GM08714 (cell line): ENCODE results near the gene RFXAP.
A peak's percentile ranks its signal among the peaks of the same experiment; 100 is the strongest.
"Not testable (repeated sequence)": the region's sequence is repeated elsewhere in the genome, so short reads cannot be mapped to it uniquely, and the experiment has no call there.

ENCODE experiments used
- H3K4me3 ChIP-seq: fragments of 200-500 bp; sonication (Bioruptor generic); 2 replicates; pipeline ENCODE4 v1.5.1; 2014; ENCODE audit warnings: mild to moderate bottlenecking, low read length, inconsistent platforms
- ZNF274 ChIP-seq: IDR thresholded peaks from 2 replicates; pipeline ENCODE4 v1.6.1; 2012; ENCODE audit warnings: mild to moderate bottlenecking, low read depth, low read length

The RFXAP gene

GRCh38 chr13:36818804-36819738 is at the start of gene RFXAP:
Gene RFXAP (plus strand): TSS chr13:36819222. CDS start chr13:36819358, 136 bp downstream.
- no peak for TF ChIP-seq ZNF274
- peak within 1 kb of the TSS; percentile 87 for H3K4me3 ChIP-seq

- no peak for TF ChIP-seq ZNF274
These were observed 49.5 kb upstream of the RFXAP start for GRCh38 chr13:36769545-36769944.

GRCh38 chr13:36770741-36771140 is 48.3 kb upstream of the RFXAP start:
- TF ChIP-seq ZNF274: no peak
- H3K4me3 ChIP-seq: no peak overlapping the region

More at GRCh38 chr13:36769545-36769944, 49.5 kb upstream of the RFXAP start:
- H3K4me3 ChIP-seq: no peak overlapping the region

- H3K4me3 ChIP-seq: no peak overlapping the region
- no peak for TF ChIP-seq ZNF274
These were observed 46.2 kb upstream of the RFXAP start for GRCh38 chr13:36772853-36773252.

DNA sequence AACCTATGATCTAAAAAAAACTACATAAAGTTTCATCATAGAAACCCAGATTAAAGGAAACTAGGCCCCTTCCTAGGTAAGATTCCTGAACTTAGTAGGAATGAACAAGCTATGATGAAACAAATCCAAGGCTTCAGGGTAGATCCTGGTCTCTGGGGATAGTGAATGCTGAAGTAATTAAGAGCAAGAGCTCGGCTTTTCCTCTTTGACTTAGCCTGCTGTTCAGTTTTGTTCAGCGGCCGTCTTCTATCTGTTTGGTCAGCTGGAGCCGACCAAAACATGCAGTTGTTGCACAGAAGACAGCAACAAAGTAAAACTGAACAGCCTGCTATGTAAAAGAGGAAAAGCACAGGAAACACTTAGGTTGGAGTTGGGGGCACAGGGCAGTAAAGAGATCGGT is 44.1 kb upstream of the RFXAP start:
- TF ChIP-seq ZNF274: no peak
- H3K4me3 ChIP-seq: no peak overlapping the region

DNA sequence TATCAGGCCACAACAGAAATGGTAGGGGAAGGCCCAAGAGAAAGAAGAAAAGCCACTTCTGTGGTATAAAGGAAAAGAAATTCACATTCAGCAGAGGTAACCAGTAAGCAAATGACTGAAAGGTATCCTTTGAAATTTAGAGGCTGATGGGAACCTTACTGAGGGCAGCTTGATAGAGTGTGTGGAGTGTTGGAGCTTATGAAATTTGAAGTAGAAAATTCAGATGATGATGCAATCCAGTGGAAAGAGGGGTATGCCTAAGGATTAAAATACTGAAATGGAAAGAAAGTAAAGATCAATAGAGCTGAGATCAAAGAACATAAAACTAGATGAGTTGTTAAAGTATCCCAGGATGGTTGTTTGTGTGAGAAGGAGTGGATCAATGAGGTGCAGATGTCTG is 42.8 kb upstream of the RFXAP start:
- no peak for TF ChIP-seq ZNF274
- no peak overlapping the region for H3K4me3 ChIP-seq

- no peak overlapping the region for H3K4me3 ChIP-seq
- TF ChIP-seq ZNF274: no peak
These were observed 40.8 kb upstream of the RFXAP start for GRCh38 chr13:36778083-36778671.

GRCh38 chr13:36783890-36784289 is 35.1 kb upstream of the RFXAP start:
- H3K4me3 ChIP-seq: no peak overlapping the region
- TF ChIP-seq ZNF274: no peak

GRCh38 chr13:36786175-36786574 is 32.8 kb upstream of the RFXAP start:
- not testable (repeated sequence) for H3K4me3 ChIP-seq

DNA sequence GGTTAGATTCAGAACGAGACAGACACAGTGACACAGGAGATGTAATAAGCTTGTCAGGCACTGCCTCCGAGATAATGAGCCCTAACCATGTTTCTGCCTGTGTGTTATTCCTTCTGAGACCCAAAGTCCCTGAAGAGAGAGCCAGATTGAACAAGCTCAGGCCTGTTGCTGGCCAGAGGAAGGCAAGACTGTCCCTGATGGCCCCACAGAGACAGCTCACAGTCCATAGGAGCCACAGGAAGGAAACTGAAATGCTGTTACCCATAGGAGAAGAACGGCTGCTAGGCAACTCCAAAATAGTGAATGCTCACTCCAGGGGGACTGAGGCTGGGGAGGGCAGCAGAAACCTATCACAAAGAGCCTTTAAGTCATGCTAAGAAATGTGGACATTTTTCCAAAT is 31.8 kb upstream of the RFXAP start:
- TF ChIP-seq ZNF274: no peak
- no peak overlapping the region for H3K4me3 ChIP-seq

DNA sequence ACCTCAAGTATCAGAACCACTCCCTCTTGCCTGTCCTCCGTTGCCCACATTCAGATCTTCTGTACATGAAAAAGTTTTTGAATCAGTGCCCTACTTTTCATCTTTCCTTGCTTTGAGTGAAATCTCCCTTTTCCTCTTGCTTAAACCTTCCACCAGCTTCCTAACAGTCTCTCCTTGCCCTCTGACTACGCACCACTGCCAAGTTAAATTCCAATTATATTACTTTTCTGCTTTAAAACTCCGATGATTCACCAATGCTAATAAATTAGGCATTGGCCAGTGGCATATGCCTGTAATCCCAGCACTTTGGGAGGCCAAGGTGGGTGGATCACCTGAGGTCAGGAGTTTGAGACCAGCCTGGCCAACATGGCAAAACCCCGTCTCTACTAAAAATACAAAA is 30.7 kb upstream of the RFXAP start:
- no peak overlapping the region for H3K4me3 ChIP-seq
- no peak for TF ChIP-seq ZNF274

- no peak overlapping the region for H3K4me3 ChIP-seq
- no peak for TF ChIP-seq ZNF274
These were observed 30.0 kb upstream of the RFXAP start for GRCh38 chr13:36789061-36789460.

DNA sequence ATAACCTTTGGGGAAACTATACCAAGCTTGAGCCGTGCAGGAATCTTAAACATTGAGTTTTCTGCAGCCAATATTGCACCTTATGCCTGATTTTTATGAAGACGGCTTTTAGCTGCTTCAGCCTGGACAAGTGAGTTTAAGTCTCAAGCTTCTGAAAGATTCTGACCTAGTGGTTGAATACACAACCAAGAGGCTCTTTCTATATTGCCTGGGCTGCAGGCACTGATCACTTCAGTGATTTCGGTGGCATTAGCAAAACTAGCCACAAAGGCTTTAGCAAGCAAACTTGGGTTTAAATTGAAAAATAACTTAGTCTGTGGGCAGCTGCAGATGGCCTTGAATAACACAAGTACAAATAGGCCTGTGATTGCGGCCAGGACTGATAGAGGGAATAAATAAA is 29.3 kb upstream of the RFXAP start:
- no peak for TF ChIP-seq ZNF274
- H3K4me3 ChIP-seq: no peak overlapping the region

GRCh38 chr13:36794706-36795105 is 24.3 kb upstream of the RFXAP start:
- no peak overlapping the region for H3K4me3 ChIP-seq
- TF ChIP-seq ZNF274: no peak

- no peak overlapping the region for H3K4me3 ChIP-seq
- TF ChIP-seq ZNF274: no peak
These were observed 23.6 kb upstream of the RFXAP start for GRCh38 chr13:36795463-36795862.
